ENCODE results near the gene RAPH1.
"Not testable (repeated sequence)": the region's sequence is repeated elsewhere in the genome, so short reads cannot be mapped to it uniquely, and the experiment has no call there.

Gene RAPH1

GRCh38 chr2:203437511-203437910, 97.6 kb downstream of the RAPH1 start:
- H3K4me3 ChIP-seq (ENCODE audit: low read depth, low read length) = no peak overlapping the region
- DNase-seq (ENCODE audit: low read depth, low spot score) = no peak
- TF ChIP-seq CTCF (IDR thresholded peaks at IDR 0.05; ENCODE audit: insufficient read depth, low read length, missing control alignments) = no peak
- ChIA-PET POLR2A (no interaction called here), CTCF (interaction anchor here (0.5 to 0.9 kb wide), 2 partner anchors 150 to 377 kb away, joined by 3 read pairs; no protein-coding TSS in a partner anchor)

- POLR2A ChIA-PET = no interaction called here
- CTCF ChIA-PET = interaction anchor here (1.3 kb wide), 1 partner anchor 18 kb away, joined by 5 read pairs; no protein-coding TSS in a partner anchor
Measured at GRCh38 chr2:203436496-203436895, 98.6 kb downstream of the RAPH1 start.

GRCh38 chr2:203432811-203433210, 102.3 kb downstream of the RAPH1 start:
- CTCF ChIA-PET = no interaction called here
- H3K4me3 ChIP-seq (ENCODE audit: low read depth, low read length) = no peak overlapping the region
- POLR2A ChIA-PET = interaction anchor here (0.6 kb wide), 1 partner anchor 98 kb away, joined by 5 read pairs; no protein-coding TSS in a partner anchor
- no peak for DNase-seq (ENCODE audit: low read depth, low spot score)
- TF ChIP-seq CTCF (IDR thresholded peaks at IDR 0.05; ENCODE audit: insufficient read depth, low read length, missing control alignments) = no peak

More at GRCh38 chr2:203436496-203436895, 98.6 kb downstream of the RAPH1 start:
- no peak for DNase-seq (ENCODE audit: low read depth, low spot score)
- no peak overlapping the region for H3K4me3 ChIP-seq (ENCODE audit: low read depth, low read length)
- TF ChIP-seq CTCF (IDR thresholded peaks at IDR 0.05; ENCODE audit: insufficient read depth, low read length, missing control alignments) = no peak

GRCh38 chr2:203431391-203432185, 103.5 kb downstream of the RAPH1 start:
- CTCF ChIA-PET = interaction anchor here (1.0 to 1.5 kb wide), 2 partner anchors 327 to 384 kb away, joined by 3 read pairs; no protein-coding TSS in a partner anchor
- POLR2A ChIA-PET = no interaction called here
- no peak overlapping the region for H3K4me3 ChIP-seq (ENCODE audit: low read depth, low read length)
- no peak for TF ChIP-seq CTCF (IDR thresholded peaks at IDR 0.05; ENCODE audit: insufficient read depth, low read length, missing control alignments)
- DNase-seq (ENCODE audit: low read depth, low spot score) = no peak

- DNase-seq (ENCODE audit: low read depth, low spot score); H3K4me3 ChIP-seq (ENCODE audit: low read depth, low read length); POLR2A ChIA-PET: not testable (repeated sequence)
- CTCF ChIA-PET = interaction anchor here (1.8 kb wide), 1 partner anchor 25 kb away, joined by 11 read pairs; no protein-coding TSS in a partner anchor
Measured at GRCh38 chr2:203429643-203430042, 105.5 kb downstream of the RAPH1 start.

GRCh38 chr2:203427061-203427460, 108.0 kb downstream of the RAPH1 start:
- CTCF ChIA-PET = interaction anchor here (1.4 kb wide), 1 partner anchor 388 kb away, joined by 4 read pairs; no protein-coding TSS in a partner anchor
- POLR2A ChIA-PET = no interaction called here
- H3K4me3 ChIP-seq (ENCODE audit: low read depth, low read length) = no peak overlapping the region
- no peak for DNase-seq (ENCODE audit: low read depth, low spot score)
- TF ChIP-seq CTCF (IDR thresholded peaks at IDR 0.05; ENCODE audit: insufficient read depth, low read length, missing control alignments) = no peak
